Fibroblast of skin of left quadriceps (primary cell): Measurements from ENCODE around the gene PANX1.
A peak's percentile ranks its signal among the peaks of the same experiment; 100 is the strongest.

Experiments
- DNase-seq, 2 experiments: peaks; one replicate each; pipeline ENCODE4 v3.0.0-alpha.2; 2013; ENCODE audit warnings: low read depth in 2 of 2

PANX1 gene

DNA sequence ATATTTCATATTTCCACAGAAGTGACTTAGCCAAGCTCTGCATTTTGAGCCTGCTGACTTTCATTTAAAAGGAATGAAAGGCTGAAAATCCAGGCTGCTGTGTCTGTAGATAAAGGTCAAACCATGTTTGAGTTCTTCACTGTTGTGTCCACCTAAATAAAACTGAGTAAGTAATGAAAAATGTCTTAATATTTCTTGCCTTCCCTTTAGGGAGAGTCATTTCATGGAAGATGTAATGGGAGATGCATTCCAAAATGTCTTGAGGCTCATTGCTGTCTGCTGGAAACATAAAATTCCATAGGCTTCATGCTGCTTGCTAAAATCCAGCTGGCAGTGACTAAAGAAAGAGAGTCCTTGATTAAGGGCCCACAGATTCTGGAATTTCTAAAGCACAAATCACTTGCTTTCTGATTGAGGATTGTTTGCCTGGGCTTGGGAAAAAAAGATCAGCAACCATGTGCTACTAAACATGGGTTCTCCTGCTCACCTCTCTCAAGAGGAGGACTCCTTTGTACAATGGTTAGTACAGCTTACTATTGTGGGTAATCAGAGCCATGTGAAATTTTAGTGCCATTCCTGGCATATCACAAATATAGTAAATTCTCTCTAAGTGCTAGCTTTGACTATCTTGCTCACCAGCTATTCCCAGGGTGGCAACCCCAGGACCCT, 56.9 kb downstream of the PANX1 start:
- DNase-seq = peak; percentile 86 to 88

DNA sequence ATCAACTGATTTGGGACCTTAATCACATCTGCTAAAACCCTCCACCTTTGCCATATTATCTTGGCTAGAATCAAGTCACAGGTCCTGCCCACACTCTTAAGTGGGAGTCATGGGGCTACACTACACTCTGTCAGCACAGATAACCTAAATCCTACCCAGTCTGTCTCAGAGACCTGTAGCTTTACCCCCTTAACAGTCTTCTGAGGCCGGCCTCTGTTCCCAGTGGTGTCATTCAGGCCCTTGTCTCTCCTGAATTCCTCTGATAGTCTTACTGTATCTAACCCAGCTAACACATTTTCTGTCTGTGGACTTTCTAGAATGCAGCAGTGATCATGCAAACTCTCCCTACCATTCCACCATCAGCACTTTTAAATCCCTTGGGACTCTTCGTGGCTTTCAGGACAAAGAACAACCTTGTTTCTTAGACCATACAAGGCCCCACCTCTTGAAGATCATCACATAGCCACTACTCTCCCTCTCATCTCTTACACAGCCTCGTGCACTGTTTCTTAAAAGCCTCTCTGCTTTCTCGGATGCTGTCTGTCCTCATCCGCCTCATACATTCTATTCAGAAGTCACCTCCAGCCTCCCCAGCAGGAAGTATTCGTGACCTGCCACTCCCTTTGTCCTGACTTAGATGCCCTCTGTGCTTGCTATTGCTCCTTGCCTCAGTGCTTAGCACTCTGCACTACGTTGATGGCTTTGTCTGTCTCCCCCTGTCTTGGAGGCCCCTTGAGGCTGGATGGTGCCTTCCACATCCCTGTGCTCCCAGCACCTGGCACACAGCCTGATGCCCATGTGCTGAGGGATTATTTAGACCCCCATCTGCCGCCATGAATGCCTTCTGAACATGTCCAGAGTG, 57.9 kb downstream of the PANX1 start:
- no peak for DNase-seq

DNA sequence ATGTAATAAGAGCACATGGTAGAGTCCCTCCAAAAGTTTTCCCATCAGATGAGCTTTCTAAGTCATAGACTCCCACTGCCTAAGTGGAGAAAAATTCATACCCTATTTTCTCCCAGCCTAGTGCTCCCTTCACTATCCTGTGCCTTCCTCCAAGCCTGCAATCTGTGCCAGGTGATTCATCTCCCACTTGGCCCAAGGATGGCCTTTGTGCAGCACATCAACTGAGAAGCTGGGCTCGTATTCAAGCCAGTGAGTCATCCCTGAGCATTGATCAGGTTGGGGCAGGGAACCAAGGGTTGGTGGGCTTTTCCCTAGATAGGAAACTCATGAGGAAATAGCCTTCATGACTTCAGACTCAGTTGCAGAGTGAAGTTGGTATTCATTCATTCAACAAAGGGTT, 64.6 kb downstream of the PANX1 start:
- DNase-seq = peak; percentile 59 to 65

DNA sequence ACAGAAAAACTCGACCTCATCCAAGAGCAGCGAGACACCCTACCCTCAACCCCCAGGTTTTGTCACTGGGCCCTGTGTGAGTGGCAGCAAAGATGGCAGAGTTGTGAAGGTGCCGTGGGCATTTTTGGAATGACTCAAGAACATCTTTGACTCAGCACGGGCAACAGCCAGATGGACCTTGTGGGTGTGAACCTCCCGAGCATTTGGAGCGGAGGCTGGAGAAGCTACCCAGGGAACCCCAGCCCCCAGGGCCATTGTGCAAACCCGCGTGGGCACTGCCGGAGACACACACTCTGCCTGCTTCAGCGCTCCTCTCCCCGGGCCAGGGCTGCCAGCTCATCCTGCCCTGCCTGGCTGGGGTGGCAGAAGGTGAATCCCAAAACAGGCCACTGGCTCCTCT, 66.1 kb downstream of the PANX1 start:
- no peak for DNase-seq

DNA sequence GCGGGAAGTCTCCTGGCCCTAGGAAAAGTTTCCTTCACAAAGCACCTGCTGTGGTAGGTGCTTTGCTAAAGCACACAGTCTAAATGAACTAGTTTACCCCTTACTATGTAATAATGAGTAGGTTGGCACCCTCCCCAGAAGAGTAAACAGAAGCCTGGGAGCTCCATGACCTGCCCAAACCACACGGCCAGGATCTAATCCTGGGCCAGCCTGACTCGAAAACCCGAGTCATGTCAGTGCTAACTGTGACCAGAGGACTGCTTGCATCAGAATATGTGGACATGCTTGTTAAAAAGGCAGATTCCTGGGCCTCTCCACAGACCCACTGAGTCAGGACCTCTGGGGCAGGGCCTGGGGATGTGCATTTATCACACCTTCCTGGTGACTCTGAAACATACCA, 67.7 kb downstream of the PANX1 start:
- no peak for DNase-seq

DNA sequence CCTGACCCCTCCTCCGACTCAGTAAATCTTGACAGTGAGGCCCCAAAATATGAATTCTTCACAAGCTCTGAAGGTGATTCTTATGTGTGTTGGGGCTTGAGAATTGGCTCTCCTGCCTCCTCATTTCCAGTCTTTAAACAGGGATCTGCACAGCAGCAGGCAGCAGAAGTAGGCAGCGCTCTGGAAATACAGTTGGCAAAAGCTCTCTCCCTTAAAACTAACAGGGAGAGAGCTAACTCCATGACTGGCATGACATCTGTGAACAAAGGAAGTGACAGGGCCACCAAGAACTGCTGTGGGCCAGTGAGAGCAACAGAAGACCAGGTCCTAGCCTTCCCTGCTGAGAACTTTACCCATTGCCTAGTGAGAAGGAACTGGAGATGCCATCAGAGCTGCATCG, 70.1 kb downstream of the PANX1 start:
- DNase-seq = no peak

DNA sequence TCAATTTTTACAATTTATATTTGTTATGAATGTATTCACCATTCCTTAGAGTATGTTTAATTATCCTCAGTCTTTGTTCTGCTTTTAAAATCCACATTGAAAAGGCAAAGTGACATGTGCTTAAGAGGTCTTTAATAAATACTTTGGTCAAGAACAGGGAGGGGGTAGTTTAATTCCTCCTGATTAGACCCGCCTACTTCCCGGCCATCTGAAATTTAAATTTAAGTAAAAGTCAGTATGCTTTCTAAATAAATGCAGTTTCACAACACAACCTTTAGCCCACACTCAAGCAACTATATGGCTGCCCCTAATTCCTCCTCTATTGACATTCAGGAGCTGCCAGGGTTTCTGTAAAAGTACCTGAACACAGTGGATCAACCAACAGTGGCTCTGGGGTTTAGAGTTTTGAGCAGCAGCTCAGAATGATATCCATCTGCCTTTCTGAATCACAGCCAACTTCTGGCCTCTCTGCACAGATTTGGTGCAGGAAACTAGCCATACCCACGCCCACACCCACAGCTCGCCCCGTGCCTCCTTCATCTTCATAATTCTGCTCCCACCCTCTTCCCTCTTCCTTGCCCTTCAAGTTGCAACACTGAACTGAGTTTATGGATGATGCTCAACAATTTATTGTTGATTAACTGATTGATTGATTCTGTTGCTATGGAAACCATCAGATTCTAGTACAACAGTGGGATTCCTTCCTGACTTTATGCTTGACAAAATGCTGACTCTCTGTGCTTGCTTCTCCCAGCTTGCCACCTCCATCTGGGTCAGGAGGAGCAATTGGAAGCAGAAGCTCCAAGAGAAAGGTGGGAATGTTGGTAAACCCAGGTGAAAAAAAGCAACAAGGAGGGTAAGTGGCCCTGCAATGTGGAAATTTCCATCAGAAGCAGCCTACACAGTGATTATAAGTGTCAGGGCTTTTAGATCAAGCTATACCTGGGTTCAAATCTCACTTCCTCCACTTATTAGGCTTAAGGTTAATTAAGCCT, 70.8 kb downstream of the PANX1 start:
- no peak for DNase-seq

DNA sequence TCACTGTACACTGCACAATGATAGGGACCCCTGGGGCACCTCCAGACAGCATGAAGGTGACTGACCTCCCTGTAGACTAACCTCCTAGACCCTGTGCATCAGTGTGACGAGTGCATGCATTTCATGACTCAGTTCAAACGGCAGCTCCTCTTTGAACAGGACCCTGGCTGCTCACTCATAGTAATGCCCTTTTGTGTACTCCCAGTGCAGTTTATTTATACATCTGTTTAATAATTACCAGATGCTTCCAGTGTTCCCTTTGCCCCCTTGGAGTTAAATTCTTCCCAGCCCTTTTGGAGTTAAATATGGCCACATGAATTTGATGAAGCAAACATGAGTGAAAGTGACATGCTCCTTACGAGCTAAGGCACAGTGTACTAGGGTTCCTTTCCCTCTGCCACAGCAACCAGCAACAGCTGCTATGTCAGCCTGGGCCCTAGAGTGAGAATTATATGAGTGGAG, 72.4 kb downstream of the PANX1 start:
- DNase-seq = peak; percentile 55 to 59

DNA sequence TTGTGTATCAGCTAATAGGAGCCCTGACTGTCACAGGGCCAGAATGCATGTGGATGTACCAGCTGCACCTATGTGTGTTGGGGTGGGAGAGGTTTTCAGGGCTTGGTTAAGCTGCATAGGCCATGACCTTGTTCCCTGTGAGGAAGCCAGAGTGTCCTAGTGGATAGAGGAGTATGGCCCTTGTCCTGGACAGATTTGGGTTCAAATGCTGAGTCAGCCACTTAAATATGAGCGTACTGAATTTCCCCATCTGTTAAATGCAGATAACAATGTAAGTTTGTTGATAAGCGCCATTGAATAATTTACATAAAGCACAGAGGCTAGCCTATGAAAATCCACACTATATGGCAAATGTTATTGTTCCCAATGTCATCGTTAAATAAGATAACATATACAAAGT, 74.4 kb downstream of the PANX1 start:
- DNase-seq = no peak

DNA sequence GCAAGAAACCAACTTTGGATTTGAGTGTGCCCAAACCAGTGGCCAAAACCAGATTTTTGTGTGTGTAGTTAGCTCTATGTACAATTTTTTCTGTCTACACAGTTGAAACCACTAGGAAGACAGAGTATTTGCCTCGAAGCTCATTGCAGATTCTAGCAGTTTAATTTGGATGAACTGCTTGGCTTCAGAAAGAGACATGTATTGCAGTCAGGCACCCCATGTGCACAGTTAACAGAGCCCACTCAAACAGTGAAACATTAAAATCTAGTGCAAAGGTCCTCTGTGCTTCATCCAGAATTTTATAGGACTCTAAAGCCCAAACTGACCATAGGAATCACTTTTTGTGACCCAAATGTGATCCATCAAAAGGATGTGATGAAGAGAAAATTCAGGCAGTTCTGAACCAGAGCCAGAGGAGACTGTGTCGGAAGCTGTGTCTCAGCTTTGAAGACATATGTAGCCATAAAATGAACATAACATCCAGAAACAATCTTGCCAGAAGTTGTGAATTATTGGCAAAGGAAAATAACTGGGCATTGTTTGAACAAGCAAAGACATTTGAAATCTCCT, 82.7 kb downstream of the PANX1 start:
- DNase-seq = no peak

DNA sequence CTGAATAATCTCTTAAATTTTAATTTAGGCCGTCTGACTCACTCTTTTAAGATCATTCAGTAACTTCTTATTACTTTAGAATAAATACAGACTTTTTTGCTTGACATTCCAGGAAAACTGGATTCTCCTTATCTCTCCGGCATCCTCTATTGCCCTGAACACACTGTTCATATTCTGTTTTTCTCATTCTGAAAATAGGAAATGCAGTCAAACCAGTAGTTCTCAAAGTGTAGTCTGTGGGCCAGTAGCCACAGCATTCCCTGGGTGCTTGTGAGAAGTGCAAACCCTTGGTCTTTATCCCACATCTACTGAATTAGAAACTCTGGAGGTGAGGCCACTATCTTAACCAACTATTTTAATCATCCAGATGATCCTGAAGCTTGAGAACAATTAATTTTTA, 84.3 kb downstream of the PANX1 start:
- no peak for DNase-seq

DNA sequence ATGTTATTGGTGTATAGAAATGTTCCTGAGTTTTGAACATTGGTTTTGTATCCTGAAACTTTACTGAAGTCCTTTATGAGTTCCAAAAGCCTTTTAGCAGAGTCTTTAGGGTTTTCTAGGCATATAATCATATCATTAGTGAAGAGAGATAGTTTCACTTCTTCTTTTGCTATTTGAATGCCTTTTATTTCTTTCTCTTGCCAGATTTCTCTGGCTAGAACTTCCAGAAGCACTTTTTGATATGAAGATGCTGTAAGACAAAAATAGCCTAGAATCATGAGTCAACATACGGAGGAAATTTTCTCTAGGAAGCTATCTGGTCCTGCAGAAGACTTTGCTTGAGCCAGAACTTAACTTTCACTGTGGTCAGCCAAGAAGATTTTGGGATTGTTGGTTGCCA, 89.1 kb downstream of the PANX1 start:
- DNase-seq = no peak

DNA sequence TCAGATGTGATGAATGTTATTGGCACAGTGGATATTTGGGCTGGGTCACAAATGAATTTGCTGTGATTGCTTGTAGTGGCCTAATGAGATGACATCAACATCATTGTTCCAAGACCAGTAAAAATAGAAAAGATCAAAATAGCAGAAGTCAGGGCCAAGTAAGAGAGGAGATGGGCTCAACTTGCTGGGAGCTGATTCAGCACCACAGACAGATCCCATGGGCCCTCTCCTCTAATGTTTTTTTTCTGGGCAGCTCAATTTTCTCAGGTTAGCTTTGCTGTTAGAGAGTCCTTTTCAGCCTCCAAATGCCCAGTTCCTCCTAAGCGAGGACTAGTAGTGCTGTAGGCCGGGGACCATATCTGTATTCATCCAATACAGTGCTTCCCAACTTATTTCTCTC, 89.7 kb downstream of the PANX1 start:
- no peak for DNase-seq

DNA sequence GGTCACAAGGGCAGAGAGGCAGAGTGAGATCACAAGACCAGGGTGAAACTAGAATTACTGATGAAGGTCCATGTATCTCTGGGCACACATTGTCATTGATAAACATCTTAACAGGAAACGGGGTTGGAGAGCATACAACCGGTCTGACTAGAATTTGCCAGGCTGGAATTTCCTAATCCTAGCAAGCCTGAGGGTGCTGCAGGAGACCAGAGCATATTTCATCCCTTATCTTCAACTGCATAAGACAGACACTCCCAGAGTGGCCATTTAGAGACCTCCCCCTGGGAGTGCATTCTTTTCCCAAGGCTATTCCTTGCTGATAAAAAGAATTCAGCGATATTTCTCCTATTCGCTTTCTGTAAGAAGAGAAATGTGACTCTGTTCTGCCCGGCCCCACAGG, 91.1 kb downstream of the PANX1 start:
- DNase-seq = no peak

DNA sequence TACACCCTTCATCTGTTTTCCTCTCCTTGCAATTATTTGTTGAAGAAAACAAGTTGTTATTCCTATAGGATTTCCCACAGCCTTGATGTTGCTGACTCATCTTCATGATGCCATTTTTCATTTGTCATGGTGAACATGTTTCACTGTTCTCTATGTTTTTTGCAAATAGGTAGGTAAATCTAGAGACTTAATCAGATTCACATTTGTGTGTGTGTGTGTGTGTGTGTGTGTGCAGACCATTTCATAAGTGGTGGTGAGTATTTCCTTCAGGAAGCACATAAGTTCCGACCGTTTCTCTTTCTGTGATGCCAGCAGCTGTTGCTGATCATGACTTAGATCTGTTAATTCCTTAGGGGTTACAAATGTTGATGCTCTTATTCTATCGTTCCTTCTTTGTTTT, 95.4 kb downstream of the PANX1 start:
- no peak for DNase-seq
